Spleen (tissue), 11 donors: Measurements from ENCODE around the gene ABTB2. TPM values are rescaled to one million over a fixed set of nuclear protein-coding genes. Genes with fewer than 3 reads are reported as not detected.

Experiments
- DNase-seq: peaks from one replicate; pipeline ENCODE4 v3.0.0-alpha.2; 2020
- H3K27ac ChIP-seq, 8 donors: fragments of 200-600 bp; sonication (generic) in 7 of 8; 1 replicate in 4 of 8; 2 replicates in 4 of 8; pipeline versions ENCODE4 v1.5.0 to v1.8.0; 2016 to 2021; ENCODE audit warnings: inconsistent platforms in 4 of 8, mild to moderate bottlenecking in 4 of 8, moderate library complexity in 1 of 8
- H3K27me3 ChIP-seq, 7 donors: fragments of 200-600 bp; sonication (generic) in 6 of 7; replicated peaks in 1 of 7; 1 replicate in 4 of 7; 2 replicates in 3 of 7; pipeline versions ENCODE4 v1.5.0 to v1.8.0; 2016 to 2021; ENCODE audit warnings: inconsistent platforms in 3 of 7, mild to moderate bottlenecking in 1 of 7
- H3K36me3 ChIP-seq, 6 donors: fragments of 200-600 bp; sonication (generic) in 5 of 6; 1 replicate in 4 of 6; 2 replicates in 2 of 6; pipeline versions ENCODE4 v1.5.0 to v1.8.0; 2016 to 2021; ENCODE audit warnings: inconsistent platforms in 2 of 6
- H3K4me1 ChIP-seq, 6 donors: fragments of 200-600 bp; sonication (generic) in 5 of 6; 1 replicate in 3 of 6; 2 replicates in 3 of 6; pipeline versions ENCODE4 v1.5.0 to v1.8.0; 2016 to 2021; ENCODE audit warnings: inconsistent platforms in 3 of 6
- H3K4me3 ChIP-seq, 8 donors: fragments of 200-600 bp; sonication (generic) in 7 of 8; 1 replicate in 4 of 8; 2 replicates in 4 of 8; pipeline versions ENCODE4 v1.5.0 to v1.8.0; 2016 to 2021; ENCODE audit warnings: inconsistent platforms in 4 of 8, mild to moderate bottlenecking in 4 of 8, moderate library complexity in 2 of 8
- H3K9me3 ChIP-seq, 8 donors: fragments of 200-600 bp; sonication (generic) in 7 of 8; 1 replicate in 4 of 8; 2 replicates in 4 of 8; pipeline versions ENCODE4 v1.5.0 to v1.8.0; 2016 to 2021; ENCODE audit warnings: inconsistent platforms in 4 of 8
- CTCF ChIP-seq, 11 experiments: fragments of 200-600 bp in 7 of 11; fragments of 450-650 bp in 4 of 11; sonication (generic) in 4 of 11; IDR thresholded peaks in 8 of 11; conservative IDR thresholded peaks in 3 of 11; 1 replicate in 7 of 11; 2 replicates in 4 of 11; pipeline versions ENCODE4 v1.4.0 to v1.8.0; 2016 to 2021; ENCODE audit warnings: antibody characterized with exemption in 11 of 11, inconsistent platforms in 4 of 11, mild to moderate bottlenecking in 1 of 11
- POLR2A ChIP-seq, 3 donors: fragments of 450-650 bp; IDR thresholded peaks; one replicate each; pipeline ENCODE4 v1.5.1; 2017; ENCODE audit warnings: antibody characterized with exemption in 3 of 3, mild to moderate bottlenecking in 1 of 3
- POLR2AphosphoS5 ChIP-seq, 3 donors: sonication (generic); formaldehyde crosslinking; IDR thresholded peaks; one replicate each; pipeline ENCODE4 v1.5.1; 2017; ENCODE audit warnings: antibody characterized with exemption in 3 of 3
- WGBS, 5 donors: extraction: QIAGEN DNeasy Blood & Tissue Kit in 3 of 5; methylation state at CpG; one replicate each; pipeline versions ENCODE4 v1.1.5 to v1.1.7; 2013 to 2018; 5-methylcytosine and 5-hydroxymethylcytosine counted together
- intact Hi-C: fragments of 100-400 bp; cut with DNase I; formaldehyde crosslinking; loops from one replicate; pipeline ENCODE4 v1.15.0; 2023; ENCODE audit warnings: low total_unique reads
- polyA plus RNA-seq, 3 donors: library from polyadenylated mRNA; stranded (reverse); fragments of 200-250 nt; gene quantifications; one replicate each; pipeline ENCODE4 v1.2.1, GENCODE V29; 2013
- total RNA-seq, 7 donors: library from RNA; depleted of rRNA in 3 of 7; stranded (reverse); fragments of >200 nt in 3 of 7; fragmentation: NEBNext Ultra II Directional in 4 of 7; extraction: Animal tissue kit (Norgen Biotek cat#: 25700) in 4 of 7; gene quantifications; one replicate each; pipeline versions ENCODE4 v1.1.0 to v1.2.1, GENCODE V29; 2016 to 2021
- donor health status: healthy with polysubstance abuse.
- donor health status: DM: no; HTN: no; CAD: no; lungs with moderate emphysema.
- donor health status: DM: no; HTN: no; CAD: no.
- donor health status: Bipolar disorder and iron deficiency.
- donor health status: healthy.
- donor health status: DM: no; HTN: no; CAD: no.
- donor health status: DM: yes; HTN: yes; CAD: no.

ABTB2 gene
- total and polyA plus RNA-seq, 10 donors = 0.41 to 2.9 (median 1.7) TPM

GRCh38 chr11:34261095-34261494, 96.7 kb downstream of the ABTB2 start:
- intact Hi-C loops = no loop called here
- DNase-seq = no peak
- Histone ChIP-seq H3K27ac (no peak overlapping the region), H3K9me3 (no peaks in the 10 kb centered on the region), H3K4me1 (peaks cover 0 to 2% (median 0%) of the 10 kb centered on the region in 6 donors), H3K36me3 (no peaks in the 10 kb centered on the region), H3K27me3 (peaks cover 0 to 3% (median 0%) of the 10 kb centered on the region in 7 donors), H3K4me3 (no peak overlapping the region)
- no peak for TF ChIP-seq POLR2AphosphoS5 (IDR thresholded peaks at IDR 0.05)
- no peak for TF ChIP-seq POLR2A (IDR thresholded peaks at IDR 0.05)
- no peak for TF ChIP-seq CTCF (IDR thresholded peaks at IDR 0.05 in 8 of 11, conservative IDR thresholded peaks at IDR 0.05 in 3 of 11)
- WGBS, 5 donors = 85 to 95% (median 90%) methylated on average over 2 of the region's 2 CpGs

DNA sequence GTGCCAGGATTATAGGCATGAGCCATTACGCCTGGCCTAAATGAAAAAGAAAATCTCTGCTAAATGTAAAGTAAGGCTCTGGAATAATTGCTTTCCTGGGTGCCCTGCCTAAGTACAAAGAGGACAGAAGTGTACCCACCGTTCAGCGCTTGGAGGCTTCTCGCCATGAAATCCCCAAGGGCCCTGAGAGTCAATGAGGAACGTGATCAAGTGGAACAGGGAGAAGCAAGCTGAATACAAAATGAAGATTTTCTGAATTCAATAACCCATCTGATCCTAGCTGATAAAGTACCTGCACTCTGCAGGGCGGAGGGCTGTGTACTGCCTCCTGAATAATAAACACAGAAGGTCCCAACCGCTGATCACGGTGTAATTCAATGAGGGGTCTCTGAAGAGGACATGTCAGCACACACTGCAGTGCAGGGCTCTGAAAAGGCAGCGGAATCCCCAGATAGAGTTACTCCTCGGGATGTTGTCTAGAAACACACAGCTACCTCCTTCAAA, 97.7 kb downstream of the ABTB2 start:
- TF ChIP-seq CTCF (IDR thresholded peaks at IDR 0.05 in 8 of 11, conservative IDR thresholded peaks at IDR 0.05 in 3 of 11) = no peak
- no peak for TF ChIP-seq POLR2AphosphoS5 (IDR thresholded peaks at IDR 0.05)
- TF ChIP-seq POLR2A (IDR thresholded peaks at IDR 0.05) = no peak
- no peak overlapping the region for H3K4me3 ChIP-seq
- H3K27me3 ChIP-seq = peaks cover 0 to under 1% (median 0%) of the 10 kb centered on the region in 7 donors
- H3K27ac ChIP-seq = no peak overlapping the region
- WGBS, 5 donors = 89 to 97% (median 95%) methylated on average over 10 of the region's 10 CpGs
- H3K4me1 ChIP-seq = no peaks in the 10 kb centered on the region
- no peaks in the 10 kb centered on the region for H3K36me3 ChIP-seq
- no peaks in the 10 kb centered on the region for H3K9me3 ChIP-seq
- intact Hi-C loops = no loop called here
- no peak for DNase-seq

DNA sequence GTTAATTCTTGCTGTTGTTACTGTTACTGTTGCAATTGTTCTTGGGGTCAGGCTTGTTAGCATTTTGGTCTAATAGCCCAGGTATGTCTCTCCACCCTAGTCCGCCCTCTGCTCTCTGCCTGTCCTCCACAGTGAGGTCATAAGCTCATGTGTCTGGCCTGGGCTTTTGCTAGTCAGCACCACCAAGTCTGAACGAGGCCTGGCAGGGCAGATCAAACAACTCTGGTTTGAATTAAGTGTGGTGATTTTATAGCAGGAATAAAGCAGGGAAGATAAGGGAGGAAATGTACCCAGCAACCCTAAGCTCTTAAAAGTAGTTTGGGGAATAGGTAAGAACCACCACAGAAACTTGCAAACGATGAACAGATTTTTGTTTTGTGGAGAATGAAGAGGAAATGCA, 98.7 kb downstream of the ABTB2 start:
- 73 to 87% (median 81%) methylated on average over 3 of the region's 3 CpGs for WGBS, 5 donors
- no peak for DNase-seq
- TF ChIP-seq POLR2A (IDR thresholded peaks at IDR 0.05) (no peak), CTCF (IDR thresholded peaks at IDR 0.05 in 8 of 11, conservative IDR thresholded peaks at IDR 0.05 in 3 of 11) (no peak), POLR2AphosphoS5 (IDR thresholded peaks at IDR 0.05) (no peak)
- Histone ChIP-seq H3K27ac (no peak overlapping the region), H3K9me3 (no peaks in the 10 kb centered on the region), H3K4me3 (no peak overlapping the region), H3K36me3 (no peaks in the 10 kb centered on the region), H3K27me3 (no peaks in the 10 kb centered on the region), H3K4me1 (peaks cover 0 to 2% (median 0%) of the 10 kb centered on the region in 6 donors)
- intact Hi-C loops = no loop called here

GRCh38 chr11:34256626-34257025, 101.2 kb downstream of the ABTB2 start:
- no peak overlapping the region for H3K27ac ChIP-seq
- no peak for DNase-seq
- TF ChIP-seq POLR2AphosphoS5 (IDR thresholded peaks at IDR 0.05) = no peak
- TF ChIP-seq CTCF (IDR thresholded peaks at IDR 0.05 in 8 of 11, conservative IDR thresholded peaks at IDR 0.05 in 3 of 11) = no peak
- TF ChIP-seq POLR2A (IDR thresholded peaks at IDR 0.05) = no peak
- WGBS, 5 donors = 85 to 91% (median 88%) methylated on average over 6 of the region's 6 CpGs
- H3K36me3 ChIP-seq = no peaks in the 10 kb centered on the region
- no peaks in the 10 kb centered on the region for H3K9me3 ChIP-seq
- H3K4me3 ChIP-seq = no peak overlapping the region
- H3K4me1 ChIP-seq = peaks cover 0 to 14% (median 2%) of the 10 kb centered on the region in 6 donors
- H3K27me3 ChIP-seq = no peaks in the 10 kb centered on the region
- intact Hi-C loops = no loop called here
